NCI-H82 (cell line): ENCODE data around the gene MINDY3.
A peak's percentile ranks its signal among the peaks of the same experiment; 100 is the strongest.

ENCODE experiments used
- DNase-seq: peaks from one replicate; lab custom pipeline; 2025; lab: John Stamatoyannopoulos, UW

MINDY3 gene

DNA sequence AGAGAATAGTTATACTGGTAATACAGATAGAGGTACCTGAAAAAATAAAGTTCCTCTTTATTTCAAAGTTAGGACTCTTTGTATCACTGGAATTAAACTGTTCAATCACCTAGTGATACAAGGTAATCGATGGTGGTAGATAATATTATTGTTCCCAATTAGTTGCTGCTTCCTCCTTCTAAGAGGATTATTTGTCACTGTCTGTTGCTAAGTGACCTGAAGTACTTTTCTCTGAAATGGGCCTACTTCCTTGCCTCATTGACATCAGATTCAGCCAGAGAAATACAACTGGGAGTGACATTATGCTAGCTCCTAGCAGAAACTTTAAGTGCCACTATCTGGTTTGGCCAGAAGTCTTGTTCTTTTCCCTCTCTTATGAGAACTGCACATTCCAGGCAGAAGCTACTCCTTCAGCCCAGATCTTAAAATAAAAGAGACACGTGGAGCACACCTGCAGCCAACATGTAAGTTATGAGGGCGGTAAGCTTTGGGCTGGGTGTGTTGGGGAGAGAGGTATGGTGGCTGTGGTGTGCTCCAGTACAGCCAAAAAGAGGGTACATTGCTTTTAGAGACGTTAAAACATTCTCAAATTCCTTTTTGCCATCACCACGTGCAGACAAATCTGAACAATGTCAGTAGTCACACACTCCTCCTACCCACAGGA is 54.8 kb downstream of the MINDY3 start:
- DNase-seq = peak; percentile 16

DNA sequence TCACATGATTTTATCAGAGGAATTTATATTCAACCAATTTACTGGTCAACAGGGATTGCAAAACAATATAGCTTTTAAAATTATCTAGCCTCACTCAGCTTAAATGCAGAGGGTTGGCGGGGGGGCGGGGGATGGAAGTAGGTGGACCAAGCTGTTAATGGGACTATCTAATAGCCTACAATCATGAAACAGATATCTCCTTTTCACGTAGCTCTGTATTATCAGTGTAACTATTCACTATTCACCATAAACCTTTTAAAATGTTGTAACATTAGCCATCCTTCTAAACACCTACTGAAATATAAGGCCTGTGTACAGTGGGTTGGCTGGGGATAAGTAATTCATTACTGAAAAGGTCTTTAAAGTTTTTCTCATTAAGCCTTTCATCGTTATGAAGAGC is 56.2 kb downstream of the MINDY3 start:
- DNase-seq = peak; percentile 17

DNA sequence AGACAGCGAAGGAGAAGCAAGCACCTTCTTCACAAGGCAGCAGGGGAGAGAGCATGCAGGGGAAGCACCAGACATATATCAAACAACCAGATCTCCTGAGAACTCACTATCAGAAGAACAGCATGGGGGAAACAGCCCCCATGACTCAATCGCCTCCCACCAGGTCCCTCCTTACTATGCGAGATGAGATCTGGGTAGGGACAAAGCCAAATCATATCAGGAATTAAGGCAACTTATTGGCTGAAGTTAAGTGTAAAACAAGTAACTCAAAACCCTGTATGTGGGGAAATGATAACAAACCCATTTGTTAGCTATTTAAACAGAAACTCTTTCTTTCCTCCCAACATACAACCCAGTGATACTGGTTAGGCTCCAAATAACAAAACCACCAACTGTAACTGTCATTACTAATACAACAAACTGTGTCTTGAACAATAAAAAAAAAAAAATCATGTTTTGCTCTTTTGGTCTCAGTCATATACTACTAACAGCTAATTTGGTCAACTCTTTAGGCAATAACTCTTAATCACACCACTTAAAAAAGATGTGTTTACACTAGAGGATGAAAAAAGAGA is 57.8 kb downstream of the MINDY3 start:
- no peak for DNase-seq

DNA sequence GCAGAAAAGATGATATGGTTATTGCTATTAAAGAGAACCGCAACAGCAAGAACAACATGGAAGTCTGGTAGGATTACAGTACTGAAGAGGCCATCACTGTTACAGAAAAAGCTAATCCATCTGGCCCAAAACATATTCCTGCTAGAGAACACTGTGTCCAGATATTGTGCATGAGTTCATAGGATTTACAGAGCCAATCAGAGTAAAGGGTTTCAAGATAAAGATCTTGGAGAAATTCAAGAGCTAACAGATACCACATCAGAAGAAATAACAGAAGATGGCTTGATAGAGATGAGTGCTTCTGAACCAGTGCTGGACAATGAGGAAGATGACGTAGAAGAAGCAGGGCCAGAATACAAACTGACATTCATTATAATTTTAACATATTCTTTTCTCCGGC is 58.7 kb downstream of the MINDY3 start:
- DNase-seq = no peak

GRCh38 chr10:15801147-15801546 is 59.2 kb downstream of the MINDY3 start:
- no peak for DNase-seq

GRCh38 chr10:15797346-15797745 is 63.0 kb downstream of the MINDY3 start:
- DNase-seq = no peak

GRCh38 chr10:15796762-15797161 is 63.5 kb downstream of the MINDY3 start:
- DNase-seq = no peak

GRCh38 chr10:15796098-15796759 is 64.1 kb downstream of the MINDY3 start:
- no peak for DNase-seq

DNA sequence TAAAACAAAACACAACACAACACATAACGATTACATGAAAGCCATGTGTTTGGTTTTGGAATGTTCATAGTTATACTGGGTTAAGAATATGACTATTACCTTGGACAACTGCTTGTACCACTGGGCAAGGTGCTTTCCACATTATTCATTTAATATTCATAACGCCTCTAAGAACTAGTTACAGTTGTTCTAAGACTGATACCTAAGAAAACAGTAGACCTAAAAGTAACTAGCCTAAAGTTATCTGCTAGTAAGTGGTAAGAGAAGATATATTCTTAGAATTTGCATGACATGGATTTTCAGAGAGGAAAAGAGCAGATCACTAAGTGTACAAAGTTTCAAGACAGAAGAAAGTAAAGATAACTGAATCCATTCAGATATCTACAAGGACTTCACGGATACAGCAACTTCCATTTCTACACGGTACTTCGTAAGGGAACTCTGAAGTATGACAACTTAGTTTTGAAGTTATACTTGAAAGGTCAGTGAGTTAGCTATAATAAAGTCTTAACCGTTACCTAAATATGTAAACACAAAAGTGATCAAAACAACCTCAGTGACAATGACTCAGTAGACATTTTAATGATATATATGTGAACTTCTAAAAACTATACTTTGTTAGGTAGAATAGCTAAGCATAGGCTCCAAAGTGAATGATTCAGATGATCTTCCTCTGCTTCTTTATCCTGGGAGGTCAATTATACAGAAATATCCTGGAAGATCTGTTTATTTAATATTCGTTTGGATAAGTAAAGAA is 65.1 kb downstream of the MINDY3 start:
- DNase-seq = no peak

GRCh38 chr10:15794569-15794968 is 65.7 kb downstream of the MINDY3 start:
- no peak for DNase-seq

DNA sequence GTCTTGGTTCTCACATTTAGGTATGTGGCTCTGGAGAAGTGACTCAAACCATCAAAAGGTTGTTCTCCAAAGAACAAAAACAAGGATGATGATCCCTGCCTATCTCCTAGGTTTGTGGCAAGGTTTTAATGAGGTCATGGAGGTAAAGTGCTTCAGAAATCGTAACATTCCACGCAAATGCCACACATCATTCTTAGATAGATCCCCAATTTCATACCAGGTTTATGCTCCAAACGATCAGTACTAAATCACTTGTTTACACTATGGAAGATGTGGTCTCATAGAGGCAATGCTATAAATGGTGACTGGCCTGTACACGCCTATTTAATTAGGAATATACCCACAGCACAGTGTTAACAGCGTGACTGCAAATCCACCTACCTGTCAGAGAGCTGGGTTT is 66.6 kb downstream of the MINDY3 start:
- DNase-seq = no peak

GRCh38 chr10:15792777-15793176 is 67.5 kb downstream of the MINDY3 start:
- no peak for DNase-seq

GRCh38 chr10:15791816-15792524 is 68.3 kb downstream of the MINDY3 start:
- no peak for DNase-seq

DNA sequence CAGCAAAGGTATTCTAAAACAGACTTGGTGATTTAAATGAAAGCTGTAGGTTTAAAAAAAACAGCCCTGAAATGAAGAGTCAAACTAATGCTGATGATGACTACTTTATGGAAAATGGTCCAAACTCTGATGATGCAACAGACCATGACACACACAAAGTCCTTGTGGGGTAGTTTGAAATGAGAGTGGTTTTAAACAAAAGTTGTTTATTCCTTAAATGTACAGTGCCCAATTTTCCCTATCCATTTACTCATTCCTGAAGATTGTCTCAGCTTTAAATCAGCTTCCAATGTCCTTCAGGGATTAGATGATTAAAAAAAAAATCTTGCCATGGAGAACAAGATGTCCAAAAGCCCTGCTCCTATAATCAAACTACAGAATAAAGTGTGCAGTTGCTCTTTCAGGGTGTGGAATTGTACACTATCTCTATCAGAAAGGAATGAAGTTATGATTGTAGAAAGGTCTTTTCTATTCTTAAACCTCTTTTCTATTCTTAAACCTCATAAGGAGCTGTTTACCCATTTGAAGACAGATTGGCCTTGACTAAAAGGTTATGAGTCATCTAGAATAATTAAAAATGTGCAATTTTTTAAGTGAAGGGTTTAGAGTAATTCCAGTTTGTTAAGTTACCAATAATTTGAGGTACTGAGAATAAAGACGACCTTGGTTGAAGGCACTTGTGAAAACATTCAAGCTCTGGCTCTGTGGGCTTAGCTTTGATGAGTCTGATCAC is 70.3 kb downstream of the MINDY3 start:
- no peak for DNase-seq

DNA sequence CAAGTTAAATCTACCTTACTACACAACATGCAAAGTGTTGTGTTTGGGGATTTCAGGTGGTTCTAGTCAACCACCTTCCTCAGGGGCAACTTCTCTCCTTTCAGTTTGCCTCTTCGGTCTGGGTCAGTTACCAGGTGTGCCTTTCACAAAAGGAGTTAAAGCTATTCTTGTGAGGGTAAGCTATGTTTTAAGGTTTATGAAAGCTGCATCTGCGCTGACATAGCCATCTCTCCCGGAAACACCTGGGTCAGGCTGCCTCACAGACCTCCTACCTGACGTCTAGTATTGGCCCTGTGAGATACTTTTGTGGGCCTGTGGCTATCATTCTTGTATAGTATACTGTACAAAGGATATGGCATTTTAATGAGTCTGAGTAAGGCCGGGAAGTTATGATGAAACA is 72.9 kb downstream of the MINDY3 start:
- no peak for DNase-seq

DNA sequence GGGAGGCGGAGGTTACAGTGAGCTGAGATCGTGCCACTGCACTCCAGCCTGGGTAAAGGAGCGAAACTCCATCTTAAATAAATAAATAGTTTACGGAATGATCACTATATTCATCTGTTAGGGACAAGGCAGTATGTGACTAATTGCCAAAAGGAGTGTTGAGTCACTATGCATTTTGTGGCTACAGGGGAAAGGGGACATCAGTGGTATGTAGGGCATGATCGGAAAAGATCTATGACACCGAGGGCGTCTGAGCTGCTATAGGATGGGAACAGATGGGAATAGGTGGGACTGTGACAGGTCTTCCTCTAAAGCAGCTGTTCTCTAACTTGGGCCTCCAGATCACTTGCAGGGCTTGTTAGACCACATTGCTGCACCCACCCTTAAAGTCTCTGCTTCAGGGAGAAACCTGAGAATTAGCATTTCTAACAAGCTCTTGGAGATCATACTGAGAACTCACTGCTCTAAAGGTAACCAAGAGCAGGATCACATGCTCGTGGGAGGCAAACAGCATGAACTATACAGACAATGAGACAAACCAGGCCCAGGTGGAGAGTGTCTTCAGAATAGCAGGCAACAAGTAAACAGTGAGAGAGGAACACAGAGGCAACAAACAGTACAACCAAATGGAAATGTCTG is 75.5 kb downstream of the MINDY3 start:
- DNase-seq = no peak

DNA sequence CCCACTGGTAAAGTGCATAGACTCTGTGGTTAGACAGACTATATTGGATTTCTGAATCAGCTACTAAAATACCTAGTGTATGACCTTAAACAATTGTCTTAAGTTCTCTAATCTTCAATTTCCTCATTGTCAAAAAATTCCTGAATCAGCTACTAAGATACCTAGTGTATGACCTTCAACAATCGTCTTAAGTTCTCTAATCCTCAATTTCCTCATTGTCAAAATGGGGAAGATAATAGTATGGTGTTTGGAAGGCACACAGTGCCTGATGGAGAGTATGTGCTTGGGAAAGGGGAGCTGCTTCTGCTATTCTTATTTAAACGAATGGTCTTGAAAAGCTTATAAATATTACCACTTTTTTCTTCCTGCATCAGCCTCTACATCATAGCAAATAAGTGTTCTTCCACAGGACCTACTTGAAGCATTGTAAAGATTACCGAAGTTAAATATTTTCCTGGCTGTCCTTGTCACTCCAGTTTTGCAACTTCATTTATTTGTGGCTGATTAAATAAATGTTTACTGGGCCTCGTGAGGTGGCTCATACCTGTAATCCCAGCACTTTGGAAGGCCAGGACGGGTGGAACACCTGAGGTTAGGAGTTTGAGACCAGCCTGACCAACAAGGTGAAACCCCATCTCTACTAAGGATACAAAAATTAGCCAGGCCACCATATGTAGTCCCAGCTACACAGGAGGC is 76.2 kb downstream of the MINDY3 start:
- DNase-seq = no peak

GRCh38 chr10:15782851-15783250 is 77.5 kb downstream of the MINDY3 start:
- DNase-seq = no peak

GRCh38 chr10:15781381-15781960 is 78.8 kb downstream of the MINDY3 start:
- DNase-seq = no peak
